ENCODE data around the gene RTL10. TPM values are rescaled to one million over a fixed set of nuclear protein-coding genes. Genes with fewer than 3 reads are reported as not detected.

Gene RTL10
- total RNA-seq, 1 experiment from 2014 or later: 25.6 TPM

DNA sequence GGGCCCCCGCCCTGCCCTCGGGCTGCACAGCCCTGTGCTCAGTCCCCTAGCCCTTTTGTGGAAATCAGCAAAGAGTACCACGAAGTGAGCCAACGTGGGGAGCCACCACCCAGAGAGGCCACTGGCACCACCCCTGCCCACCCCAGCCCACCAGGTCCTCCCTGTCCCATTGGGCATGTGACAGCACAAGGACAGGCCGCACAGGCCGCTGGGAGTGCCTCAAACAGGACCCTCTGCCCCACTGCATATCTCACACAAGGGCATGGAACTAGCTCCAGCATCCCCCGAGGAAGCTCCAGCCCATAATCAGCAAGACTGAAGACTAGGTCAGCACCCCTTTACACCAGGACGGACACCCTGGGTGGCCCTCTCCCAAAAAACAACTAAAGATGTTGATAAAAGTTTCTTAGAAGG, 29.7 kb downstream of the RTL10 start:
- no peaks in the 10 kb centered on the region for H3K36me3 ChIP-seq (ENCODE audit: insufficient read depth, low read length, poor library complexity, severe bottlenecking)
- H3K27ac ChIP-seq (ENCODE audit: low read depth, low read length, poor library complexity, severe bottlenecking): no peak overlapping the region
- H3K4me3 ChIP-seq (ENCODE audit: low read depth, low read length, poor library complexity, severe bottlenecking): no peak overlapping the region
- no TSS peak for BruUV-seq (replicated peaks)
- H3K4me1 ChIP-seq (ENCODE audit: insufficient read depth, low read length, poor library complexity, severe bottlenecking): no peaks in the 10 kb centered on the region
- ChIA-PET CTCF (no interaction called here), POLR2A (ENCODE audit: low non-redundant PET) (no interaction called here)
- no peaks in the 10 kb centered on the region for H3K9me3 ChIP-seq (ENCODE audit: low read depth, low read length, poor library complexity, severe bottlenecking)
- no peak for TF ChIP-seq EZH2 (IDR thresholded peaks at IDR 0.05; ENCODE audit: borderline replicate concordance, low read depth, low read length, poor library complexity, severe bottlenecking)
- TF ChIP-seq, protein P1, sequence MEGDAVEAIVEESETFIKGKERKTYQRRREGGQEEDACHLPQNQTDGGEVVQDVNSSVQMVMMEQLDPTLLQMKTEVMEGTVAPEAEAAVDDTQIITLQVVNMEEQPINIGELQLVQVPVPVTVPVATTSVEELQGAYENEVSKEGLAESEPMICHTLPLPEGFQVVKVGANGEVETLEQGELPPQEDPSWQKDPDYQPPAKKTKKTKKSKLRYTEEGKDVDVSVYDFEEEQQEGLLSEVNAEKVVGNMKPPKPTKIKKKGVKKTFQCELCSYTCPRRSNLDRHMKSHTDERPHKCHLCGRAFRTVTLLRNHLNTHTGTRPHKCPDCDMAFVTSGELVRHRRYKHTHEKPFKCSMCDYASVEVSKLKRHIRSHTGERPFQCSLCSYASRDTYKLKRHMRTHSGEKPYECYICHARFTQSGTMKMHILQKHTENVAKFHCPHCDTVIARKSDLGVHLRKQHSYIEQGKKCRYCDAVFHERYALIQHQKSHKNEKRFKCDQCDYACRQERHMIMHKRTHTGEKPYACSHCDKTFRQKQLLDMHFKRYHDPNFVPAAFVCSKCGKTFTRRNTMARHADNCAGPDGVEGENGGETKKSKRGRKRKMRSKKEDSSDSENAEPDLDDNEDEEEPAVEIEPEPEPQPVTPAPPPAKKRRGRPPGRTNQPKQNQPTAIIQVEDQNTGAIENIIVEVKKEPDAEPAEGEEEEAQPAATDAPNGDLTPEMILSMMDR (conservative IDR thresholded peaks at IDR 0.05; ENCODE audit: low read depth, low read length): no peak
- H3K27me3 ChIP-seq (replicated peaks; ENCODE audit: insufficient read depth, low read depth, low read length, poor library complexity): no peaks in the 10 kb centered on the region
- DNase-seq (ENCODE audit: low spot score): no peak
- intact Hi-C loops (cut with micrococcal nuclease; ENCODE audit: unreplicated experiment): no loop called here

DNA sequence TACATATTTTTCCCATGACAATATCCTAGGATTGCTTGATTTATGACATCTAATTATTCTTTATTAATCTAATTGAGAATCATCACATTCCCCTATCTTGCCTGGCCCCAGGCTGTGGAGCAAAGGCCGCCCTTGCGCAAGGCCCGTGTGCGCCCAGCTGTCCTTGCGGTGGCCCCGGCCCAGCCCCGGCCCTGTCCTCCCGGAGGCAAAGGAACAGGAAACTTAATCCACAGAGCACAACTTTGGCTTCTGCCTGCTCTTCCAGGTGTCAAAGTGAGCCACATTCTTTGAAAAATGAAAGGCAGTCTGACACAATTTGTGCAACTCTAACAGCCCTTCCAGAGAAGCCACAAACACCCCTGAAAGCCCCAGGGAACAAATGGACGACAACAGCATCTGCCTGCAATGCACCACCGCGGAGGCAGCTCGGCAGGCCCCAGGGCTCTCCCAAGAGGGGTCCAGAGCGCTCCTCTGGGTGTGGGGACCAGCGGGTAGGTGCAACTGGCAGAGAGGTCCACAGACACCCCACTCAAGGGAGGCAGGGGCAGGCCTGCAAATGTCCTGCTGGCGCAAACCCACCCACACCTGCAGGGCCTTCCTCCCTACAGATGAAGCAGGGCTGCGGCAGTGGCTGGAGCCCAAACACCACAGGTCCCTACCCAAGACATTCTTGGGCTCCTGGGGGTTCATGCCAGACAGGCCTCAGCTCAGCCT, 30.3 kb downstream of the RTL10 start:
- CTCF ChIA-PET: no interaction called here

DNA sequence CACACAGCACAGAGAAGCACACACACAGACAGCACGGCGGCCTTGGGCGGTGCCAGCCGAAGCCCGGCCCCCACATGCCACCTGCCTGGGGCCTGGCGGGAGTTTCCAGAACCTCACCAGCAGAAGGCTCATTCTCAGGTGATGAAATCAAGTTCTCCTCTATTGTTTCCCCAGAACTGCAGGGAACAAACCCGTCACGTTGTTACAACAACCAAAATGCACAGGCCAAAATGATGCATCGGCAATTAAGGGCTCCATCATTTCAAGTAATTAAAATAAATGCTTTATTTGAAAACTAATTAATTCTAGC, 30.8 kb downstream of the RTL10 start:
- POLR2A ChIA-PET (ENCODE audit: low non-redundant PET): no interaction called here
- no peaks in the 10 kb centered on the region for H3K27me3 ChIP-seq (replicated peaks; ENCODE audit: insufficient read depth, low read depth, low read length, poor library complexity)
- H3K36me3 ChIP-seq (ENCODE audit: insufficient read depth, low read length, poor library complexity, severe bottlenecking): no peaks in the 10 kb centered on the region
- H3K4me1 ChIP-seq (ENCODE audit: insufficient read depth, low read length, poor library complexity, severe bottlenecking): no peaks in the 10 kb centered on the region
- H3K4me3 ChIP-seq (ENCODE audit: low read depth, low read length, poor library complexity, severe bottlenecking): no peak overlapping the region
- BruUV-seq (replicated peaks): no TSS peak
- CTCF ChIA-PET: no interaction called here
- no peak for DNase-seq (ENCODE audit: low spot score)
- TF ChIP-seq, protein P1 (conservative IDR thresholded peaks at IDR 0.05; ENCODE audit: low read depth, low read length): no peak
- no peak for TF ChIP-seq EZH2 (IDR thresholded peaks at IDR 0.05; ENCODE audit: borderline replicate concordance, low read depth, low read length, poor library complexity, severe bottlenecking)
- no peaks in the 10 kb centered on the region for H3K9me3 ChIP-seq (ENCODE audit: low read depth, low read length, poor library complexity, severe bottlenecking)
- intact Hi-C loops (cut with micrococcal nuclease; ENCODE audit: unreplicated experiment): no loop called here
- H3K27ac ChIP-seq (ENCODE audit: low read depth, low read length, poor library complexity, severe bottlenecking): no peak overlapping the region

More for the DNA sequence above, 30.3 kb downstream of the RTL10 start:
- DNase-seq (ENCODE audit: low spot score): no peak
- intact Hi-C loops (cut with micrococcal nuclease; ENCODE audit: unreplicated experiment): no loop called here
- TF ChIP-seq EZH2 (IDR thresholded peaks at IDR 0.05; ENCODE audit: borderline replicate concordance, low read depth, low read length, poor library complexity, severe bottlenecking): no peak
- TF ChIP-seq, protein P1 (conservative IDR thresholded peaks at IDR 0.05; ENCODE audit: low read depth, low read length): no peak
- no peaks in the 10 kb centered on the region for H3K36me3 ChIP-seq (ENCODE audit: insufficient read depth, low read length, poor library complexity, severe bottlenecking)
- no peaks in the 10 kb centered on the region for H3K27me3 ChIP-seq (replicated peaks; ENCODE audit: insufficient read depth, low read depth, low read length, poor library complexity)
- POLR2A ChIA-PET (ENCODE audit: low non-redundant PET): no interaction called here
- H3K4me1 ChIP-seq (ENCODE audit: insufficient read depth, low read length, poor library complexity, severe bottlenecking): no peaks in the 10 kb centered on the region
- no peak overlapping the region for H3K27ac ChIP-seq (ENCODE audit: low read depth, low read length, poor library complexity, severe bottlenecking)
- no TSS peak for BruUV-seq (replicated peaks)
- H3K9me3 ChIP-seq (ENCODE audit: low read depth, low read length, poor library complexity, severe bottlenecking): no peaks in the 10 kb centered on the region
- no peak overlapping the region for H3K4me3 ChIP-seq (ENCODE audit: low read depth, low read length, poor library complexity, severe bottlenecking)
